Naive thymus-derived CD4-positive, alpha-beta T cell (primary cell): ENCODE results near the gene PRRT1. TPM values are rescaled to one million over a fixed set of nuclear protein-coding genes. Genes with fewer than 3 reads are reported as not detected.
A peak's percentile ranks its signal among the peaks of the same experiment; 100 is the strongest.

Source experiments
- ATAC-seq: fragments of 150-1000 bp; cut with Tn5 transposase; 2 replicates; pipeline ENCODE4 v1.10.0; 2021; ENCODE audit warnings: mild to moderate bottlenecking, moderate library complexity
- CTCF ChIA-PET: fragments of 350-600 bp; sonication (Branson Sonifier 250); formaldehyde crosslinking; loops from one replicate; lab custom pipeline; 2021; ENCODE audit warnings: antibody characterized with exemption; lab: Charles Lee
- POLR2A ChIA-PET: fragments of 350-600 bp; sonication (Branson Sonifier 250); formaldehyde crosslinking; loops from one replicate; lab custom pipeline; 2021; ENCODE audit warnings: antibody characterized with exemption, inconsistent platforms; lab: Charles Lee
- DNase-seq, 9 donors: peaks; one replicate each; pipeline versions ENCODE4 v3.0.0 to v3.0.0-alpha.2; 2020 to 2022; ENCODE audit warnings: mixed read lengths in 1 of 9
- H3K27ac ChIP-seq: one replicate; pipeline ENCODE4 v1.7.0; 2013; ENCODE audit warnings: mild to moderate bottlenecking, low read depth, low read length, moderate library complexity
- H3K27me3 ChIP-seq, 2 donors: one replicate each; pipeline ENCODE4 v1.7.0; 2013; ENCODE audit warnings: low read length in 2 of 2, mild to moderate bottlenecking in 2 of 2, moderate library complexity in 2 of 2; ENCODE audit not compliant: control insufficient read depth in 2 of 2, insufficient read depth in 2 of 2
- H3K36me3 ChIP-seq, 3 experiments: 1 replicate in 2 of 3; 2 replicates in 1 of 3; pipeline ENCODE4 v1.7.0; 2013; ENCODE audit warnings: low read length in 3 of 3, mild to moderate bottlenecking in 3 of 3, moderate library complexity in 1 of 3; ENCODE audit not compliant: insufficient read depth in 3 of 3, control insufficient read depth in 2 of 3
- H3K4me1 ChIP-seq, 2 donors: one replicate each; pipeline ENCODE4 v1.7.0; 2013; ENCODE audit warnings: low read length in 2 of 2, mild to moderate bottlenecking in 2 of 2, moderate library complexity in 1 of 2; ENCODE audit not compliant: control insufficient read depth in 2 of 2, insufficient read depth in 2 of 2
- H3K4me3 ChIP-seq: 2 replicates; pipeline ENCODE4 v1.7.0; 2013; ENCODE audit warnings: mild to moderate bottlenecking, low read length
- H3K9me3 ChIP-seq, 3 experiments: 1 replicate in 2 of 3; 2 replicates in 1 of 3; pipeline ENCODE4 v1.7.0; 2013; ENCODE audit warnings: low read length in 3 of 3; ENCODE audit not compliant: control insufficient read depth in 2 of 3
- H3K27ac Mint-ChIP-seq, 9 donors: one replicate each; pipeline ENCODE4 v1.8.0; 2020 to 2022; ENCODE audit warnings: mixed read lengths in 9 of 9, mild to moderate bottlenecking in 8 of 9, moderate library complexity in 5 of 9, inconsistent platforms in 2 of 9
- H3K27me3 Mint-ChIP-seq, 5 donors: one replicate each; pipeline ENCODE4 v1.8.0; 2021 to 2022; ENCODE audit warnings: mixed read lengths in 5 of 5, mild to moderate bottlenecking in 1 of 5
- H3K36me3 Mint-ChIP-seq, 5 donors: one replicate each; pipeline ENCODE4 v1.8.0; 2020 to 2022; ENCODE audit warnings: mixed read lengths in 5 of 5, mild to moderate bottlenecking in 3 of 5, inconsistent platforms in 1 of 5
- H3K4me1 Mint-ChIP-seq, 7 donors: one replicate each; pipeline ENCODE4 v1.8.0; 2020 to 2022; ENCODE audit warnings: mixed read lengths in 7 of 7, mild to moderate bottlenecking in 3 of 7, inconsistent platforms in 1 of 7
- H3K4me3 Mint-ChIP-seq, 10 donors: one replicate each; pipeline ENCODE4 v1.8.0; 2020 to 2022; ENCODE audit warnings: mild to moderate bottlenecking in 10 of 10, mixed read lengths in 10 of 10, moderate library complexity in 6 of 10, inconsistent platforms in 2 of 10
- H3K9me3 Mint-ChIP-seq, 11 donors: one replicate each; pipeline ENCODE4 v1.8.0; 2020 to 2022; ENCODE audit warnings: mixed read lengths in 11 of 11, mild to moderate bottlenecking in 4 of 11, inconsistent platforms in 1 of 11, moderate library complexity in 1 of 11
- intact Hi-C, 2 donors: fragments of 100-400 bp; cut with micrococcal nuclease; formaldehyde crosslinking; loops; one replicate each; pipeline ENCODE4 v1.15.1; 2023
- polyA plus RNA-seq, 2 donors: library from polyadenylated mRNA; unstranded; fragments of 300-500 nt; fragmentation: Illumina TruSeq; gene quantifications; one replicate each; pipeline ENCODE4 v1.2.3, GENCODE V29; 2021
- total RNA-seq, 6 experiments: library from RNA in 5 of 6; stranded (reverse) in 5 of 6; gene quantifications; 1 replicate in 5 of 6; 2 replicates in 1 of 6; pipeline ENCODE4 v1.2.3 and lab custom pipeline; 2021 to 2026

The PRRT1 gene
- total and polyA plus RNA-seq, 7 experiments from 2014 or later, result 0.31 to 7.4 (median 3.4) TPM

DNA sequence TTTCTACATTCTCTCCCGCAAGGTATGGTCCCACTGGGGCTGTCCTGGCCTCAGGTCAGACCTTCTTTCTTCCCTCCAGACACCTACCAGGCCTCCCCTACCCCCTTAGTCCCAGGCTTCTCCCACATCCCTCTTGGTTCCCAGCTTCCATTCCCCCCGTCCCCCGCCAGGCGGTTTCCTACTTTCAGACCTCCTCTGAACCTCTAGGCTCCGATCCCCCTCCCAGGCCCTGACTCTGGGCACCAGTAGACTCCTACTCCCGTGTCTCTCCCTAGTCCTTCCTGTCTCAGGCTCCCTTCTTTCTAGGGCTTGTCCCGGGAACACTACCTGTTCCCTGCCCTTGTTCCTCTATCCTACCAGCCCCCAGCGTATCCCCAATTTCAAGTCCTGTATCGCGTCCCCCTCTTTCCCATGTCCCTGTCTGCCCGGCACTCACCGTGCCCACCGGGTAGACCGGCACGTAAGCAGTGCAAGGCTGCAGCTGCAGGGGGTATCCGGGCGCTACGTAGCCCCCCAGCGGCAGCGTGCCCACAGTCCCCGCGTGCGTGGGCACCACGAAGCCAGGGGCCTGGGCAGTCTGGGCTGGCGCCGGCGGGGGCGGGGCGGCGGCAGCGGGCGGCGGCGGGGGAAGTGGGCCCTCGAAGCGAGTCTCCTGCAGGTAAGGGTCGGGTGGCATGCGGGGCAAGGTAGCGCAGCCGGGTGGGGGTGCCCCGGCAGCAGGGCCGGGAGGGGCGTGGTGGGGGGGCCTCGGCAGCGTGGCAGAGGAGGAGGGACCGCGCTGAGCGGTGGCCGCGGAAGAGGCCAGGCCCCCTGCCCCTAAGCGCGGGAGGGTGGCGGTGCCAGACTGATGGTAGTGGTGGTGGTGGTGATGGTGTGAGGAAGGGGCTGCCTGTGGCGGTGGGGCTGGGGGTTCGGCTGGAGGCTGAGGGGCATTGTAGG, 1.5 kb downstream of the PRRT1 start:
- no peak overlapping the region for H3K27ac ChIP-seq
- H3K4me1 ChIP-seq, result peaks cover 6 to 30% of the 10 kb centered on the region in 2 donors
- H3K27me3 ChIP-seq, result no peaks in the 10 kb centered on the region
- no peaks in the 10 kb centered on the region for H3K36me3 ChIP-seq
- H3K27ac Mint-ChIP-seq, result peak overlapping the region; percentile 33 to 87 (median 67)
- DNase-seq, result no peak
- peak overlapping the region; percentile 51 to 100 (median 86) for H3K4me3 Mint-ChIP-seq
- POLR2A ChIA-PET, result interaction anchor here (0.6 to 2.0 kb wide), 3 partner anchors 41 to 43 kb away, joined by 3 to 7 read pairs (median 3); partner anchors contain the start of gene GPSM3
- CTCF ChIA-PET, result no interaction called here
- ATAC-seq, result no peak
- H3K9me3 ChIP-seq, result no peaks in the 10 kb centered on the region
- peaks cover 0 to 5% (median 0%) of the 10 kb centered on the region in 11 donors for H3K9me3 Mint-ChIP-seq
- intact Hi-C loops, result loop anchor here in 1 of 2 donors (10.0 kb wide), 1 partner anchor 95 kb away; no protein-coding TSS in a partner anchor
- H3K4me1 Mint-ChIP-seq, result peaks cover 47 to 65% (median 62%) of the 10 kb centered on the region in 7 donors
- H3K27me3 Mint-ChIP-seq, result peaks cover 0 to 62% (median 12%) of the 10 kb centered on the region in 5 donors
- H3K36me3 Mint-ChIP-seq, result peaks cover 0 to 5% (median under 1%) of the 10 kb centered on the region in 5 donors
- H3K4me3 ChIP-seq, result no peak overlapping the region

DNA sequence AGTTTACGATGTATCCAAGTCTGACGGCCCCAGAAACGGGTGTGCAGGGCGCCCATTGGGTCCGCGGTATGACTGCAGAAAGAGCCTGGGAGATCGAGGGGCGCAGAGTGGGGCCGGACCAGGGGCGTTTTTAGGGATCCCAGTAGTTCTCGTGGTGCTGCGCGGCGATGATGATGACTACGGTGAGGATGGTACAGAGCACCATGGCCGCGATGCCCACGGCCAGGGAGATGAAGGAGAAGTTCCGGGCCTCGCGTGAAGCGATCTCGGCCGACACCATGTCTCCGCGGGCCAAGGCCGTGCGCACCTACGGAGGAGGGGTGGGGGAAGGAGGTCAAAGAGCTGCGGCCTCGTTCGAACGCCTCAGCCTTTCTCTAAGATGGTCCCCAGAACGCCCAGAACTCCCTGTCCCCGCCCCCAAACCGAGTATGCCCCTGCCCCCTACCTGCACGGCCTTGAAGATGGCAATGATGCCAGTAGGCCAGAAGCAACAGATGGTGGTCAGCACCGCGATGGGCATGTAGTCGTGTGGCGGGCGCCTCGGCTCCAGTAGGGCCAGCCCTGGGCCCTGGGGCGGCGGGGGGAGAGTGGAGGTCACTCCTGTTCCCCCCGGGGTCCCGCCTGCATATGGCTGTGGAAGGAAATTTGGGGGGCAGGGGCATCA, 2.5 kb downstream of the PRRT1 start:
- intact Hi-C loops, result loop anchor here in 1 of 2 donors (10.0 kb wide), 1 partner anchor 96 kb away; no protein-coding TSS in a partner anchor
- DNase-seq (no peak), ATAC-seq (peak; percentile 19)
- Mint-ChIP-seq H3K27me3 (peaks cover 0 to 62% (median 12%) of the 10 kb centered on the region in 5 donors), H3K4me3 (peak overlapping the region; percentile 75 to 95 (median 88)), H3K27ac (peak overlapping the region; percentile 46 to 91 (median 85)), H3K4me1 (peaks cover 37 to 56% (median 52%) of the 10 kb centered on the region in 7 donors), H3K36me3 (peaks cover 0 to 5% (median 0%) of the 10 kb centered on the region in 5 donors), H3K9me3 (peaks cover 0 to 5% (median 0%) of the 10 kb centered on the region in 11 donors)
- ChIA-PET POLR2A (interaction anchor here (0.6 to 1.0 kb wide), 4 partner anchors 9 to 806 kb away, joined by 3 to 5 read pairs (median 3); no protein-coding TSS in a partner anchor), CTCF (interaction anchor here (1.2 to 1.4 kb wide), 2 partner anchors 45 to 100 kb away, joined by 3 to 5 read pairs; no protein-coding TSS in a partner anchor)
- no peaks in the 10 kb centered on the region for H3K36me3 ChIP-seq
- H3K27ac ChIP-seq, result peak overlapping the region; percentile 47
- no peaks in the 10 kb centered on the region for H3K27me3 ChIP-seq
- peak overlapping the region; percentile 30 for H3K4me3 ChIP-seq
- no peaks in the 10 kb centered on the region for H3K9me3 ChIP-seq
- H3K4me1 ChIP-seq, result peaks cover 0 to 24% of the 10 kb centered on the region in 2 donors

GRCh38 chr6:32148289-32149091, 3.2 kb downstream of the PRRT1 start:
- ChIA-PET CTCF (interaction anchor here (0.6 to 1.4 kb wide), 3 partner anchors 46 to 201 kb away, joined by 3 to 5 read pairs (median 4); no protein-coding TSS in a partner anchor), POLR2A (interaction anchor here (0.6 to 1.0 kb wide), 5 partner anchors 10 to 806 kb away, joined by 3 to 5 read pairs (median 3); no protein-coding TSS in a partner anchor)
- H3K36me3 Mint-ChIP-seq, result peaks cover 0 to 5% (median 0%) of the 10 kb centered on the region in 5 donors
- no peaks in the 10 kb centered on the region for H3K27me3 ChIP-seq
- DNase-seq (peak; percentile 62 to 82 (median 72)), ATAC-seq (peak; percentile 91)
- peak overlapping the region; percentile 46 to 91 (median 85) for H3K27ac Mint-ChIP-seq
- H3K36me3 ChIP-seq, result no peaks in the 10 kb centered on the region
- H3K4me1 ChIP-seq, result peaks cover 0 to 22% of the 10 kb centered on the region in 2 donors
- intact Hi-C loops, result loop anchor here (1.0 to 10.0 kb wide), 4 partner anchors 18 to 96 kb away; partner anchors contain the start of genes AGPAT1 (in 1 of the 2) and FKBPL (in 1 of the 2)
- H3K27me3 Mint-ChIP-seq, result peaks cover 0 to 62% (median 12%) of the 10 kb centered on the region in 5 donors
- peak overlapping the region; percentile 30 for H3K4me3 ChIP-seq
- peaks cover 37 to 49% (median 46%) of the 10 kb centered on the region in 7 donors for H3K4me1 Mint-ChIP-seq
- H3K9me3 ChIP-seq, result no peaks in the 10 kb centered on the region
- peak overlapping the region; percentile 75 to 91 (median 86) for H3K4me3 Mint-ChIP-seq
- H3K9me3 Mint-ChIP-seq, result peaks cover 0 to 5% (median 0%) of the 10 kb centered on the region in 11 donors
- peak overlapping the region; percentile 47 for H3K27ac ChIP-seq

- ChIA-PET CTCF (interaction anchor here (0.6 to 1.4 kb wide), 2 partner anchors 102 to 202 kb away, joined by 4 to 5 read pairs; no protein-coding TSS in a partner anchor), POLR2A (interaction anchor here (1.0 kb wide), 1 partner anchor 29 kb away, joined by 4 read pairs; no protein-coding TSS in a partner anchor)
- H3K27ac Mint-ChIP-seq, result peak overlapping the region in 5 of 9 donors; percentile 15 to 90 (median 60)
- H3K27ac ChIP-seq, result no peak overlapping the region
- no peak overlapping the region for H3K4me3 ChIP-seq
- H3K9me3 Mint-ChIP-seq, result peaks cover 0 to 5% (median 0%) of the 10 kb centered on the region in 11 donors
- H3K27me3 ChIP-seq, result no peaks in the 10 kb centered on the region
- DNase-seq (no peak), ATAC-seq (no peak)
- peaks cover 0 to 13% of the 10 kb centered on the region in 2 donors for H3K4me1 ChIP-seq
- H3K4me3 Mint-ChIP-seq, result peak overlapping the region in 1 of 10 donors; percentile 84
- no peaks in the 10 kb centered on the region for H3K36me3 ChIP-seq
- peaks cover 0 to 5% (median 0%) of the 10 kb centered on the region in 5 donors for H3K36me3 Mint-ChIP-seq
- peaks cover 0 to 56% (median 12%) of the 10 kb centered on the region in 5 donors for H3K27me3 Mint-ChIP-seq
- peaks cover 30 to 41% (median 37%) of the 10 kb centered on the region in 7 donors for H3K4me1 Mint-ChIP-seq
- intact Hi-C loops, result loop anchor here (1.0 to 10.0 kb wide), 4 partner anchors 17 to 97 kb away; partner anchors contain the start of genes AGPAT1 (in 1 of the 2) and FKBPL (in 1 of the 2)
- no peaks in the 10 kb centered on the region for H3K9me3 ChIP-seq
Measured at GRCh38 chr6:32147401-32148132, 4.2 kb downstream of the PRRT1 start.

DNA sequence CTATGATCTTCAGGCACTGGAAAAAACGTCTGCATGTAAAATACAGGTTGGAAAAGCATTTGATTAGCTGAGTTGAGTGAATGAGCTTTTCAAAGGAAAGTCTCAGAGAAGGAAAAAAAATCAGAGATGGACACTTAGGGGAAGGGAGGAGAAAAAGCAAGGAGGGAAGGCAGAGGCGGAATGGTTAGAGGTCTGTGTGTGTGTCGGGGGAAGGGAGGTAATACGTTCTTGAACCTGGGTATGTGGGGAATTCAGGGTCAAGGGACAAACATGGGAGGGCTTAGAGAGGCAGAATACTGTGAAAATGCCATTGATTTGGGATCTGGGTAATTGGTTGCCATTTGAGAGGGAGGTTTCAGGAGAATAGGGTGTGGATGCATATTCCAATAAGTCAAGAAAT, 5.1 kb downstream of the PRRT1 start:
- intact Hi-C loops, result loop anchor here in 1 of 2 donors (10.0 kb wide), 1 partner anchor 98 kb away; no protein-coding TSS in a partner anchor
- H3K4me3 Mint-ChIP-seq, result no peak overlapping the region
- Histone ChIP-seq H3K27me3 (no peaks in the 10 kb centered on the region), H3K9me3 (no peaks in the 10 kb centered on the region), H3K4me3 (no peak overlapping the region), H3K4me1 (peaks cover 0 to 6% of the 10 kb centered on the region in 2 donors), H3K36me3 (no peaks in the 10 kb centered on the region), H3K27ac (no peak overlapping the region)
- no peak for DNase-seq
- peaks cover 0 to 5% (median 0%) of the 10 kb centered on the region in 5 donors for H3K36me3 Mint-ChIP-seq
- H3K9me3 Mint-ChIP-seq, result peaks cover 0 to 5% (median 0%) of the 10 kb centered on the region in 11 donors
- ChIA-PET CTCF (no interaction called here), POLR2A (interaction anchor here (0.9 kb wide), 1 partner anchor 29 kb away, joined by 3 read pairs; the partner anchor contains the start of gene AGPAT1)
- H3K27me3 Mint-ChIP-seq, result peaks cover 0 to 56% (median 12%) of the 10 kb centered on the region in 5 donors
- no peak for ATAC-seq
- peak overlapping the region in 1 of 9 donors; percentile 5 for H3K27ac Mint-ChIP-seq
- peaks cover 23 to 34% (median 31%) of the 10 kb centered on the region in 7 donors for H3K4me1 Mint-ChIP-seq
